Urothelium cell line (cell line): ENCODE results near the gene CFAP46.
"Not testable (repeated sequence)": the region's sequence is repeated elsewhere in the genome, so short reads cannot be mapped to it uniquely, and the experiment has no call there.

Source experiments
- DNase-seq: peaks from one replicate; pipeline ENCODE4 v3.0.0; 2011; ENCODE audit warnings: low spot score, mixed read lengths
- FAIRE-seq: peaks from 2 replicates; lab custom pipeline; 2011; peaks lifted over from hg19 to GRCh38; lab: Jason Lieb, UNC

The CFAP46 gene

DNA sequence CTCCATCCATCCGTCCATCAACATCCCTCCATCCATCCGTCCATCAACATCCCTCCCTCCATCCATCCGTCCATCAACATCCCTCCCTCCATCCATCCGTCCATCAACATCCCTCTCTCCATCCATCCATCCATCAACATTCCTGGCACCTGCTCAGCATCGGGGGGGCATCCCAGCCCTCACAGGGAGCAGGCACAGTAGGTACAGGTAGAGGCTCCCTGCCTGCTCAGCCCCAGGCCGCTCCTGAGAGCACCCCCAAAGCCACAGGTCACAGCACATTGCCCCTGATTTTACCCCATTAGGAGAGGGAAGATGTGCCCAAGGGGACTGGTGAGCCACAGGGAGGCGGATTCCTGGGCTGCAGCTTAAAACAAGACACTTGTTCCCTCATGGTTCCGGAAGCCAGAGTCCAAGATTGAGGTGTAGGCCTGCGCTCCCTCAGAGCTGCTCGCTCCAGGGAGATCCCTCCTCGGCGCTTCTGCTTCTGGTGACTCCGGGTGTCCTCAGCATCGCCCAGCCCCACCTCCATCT, 21.1 kb upstream of the CFAP46 start:
- no peak for FAIRE-seq
- no peak for DNase-seq

DNA sequence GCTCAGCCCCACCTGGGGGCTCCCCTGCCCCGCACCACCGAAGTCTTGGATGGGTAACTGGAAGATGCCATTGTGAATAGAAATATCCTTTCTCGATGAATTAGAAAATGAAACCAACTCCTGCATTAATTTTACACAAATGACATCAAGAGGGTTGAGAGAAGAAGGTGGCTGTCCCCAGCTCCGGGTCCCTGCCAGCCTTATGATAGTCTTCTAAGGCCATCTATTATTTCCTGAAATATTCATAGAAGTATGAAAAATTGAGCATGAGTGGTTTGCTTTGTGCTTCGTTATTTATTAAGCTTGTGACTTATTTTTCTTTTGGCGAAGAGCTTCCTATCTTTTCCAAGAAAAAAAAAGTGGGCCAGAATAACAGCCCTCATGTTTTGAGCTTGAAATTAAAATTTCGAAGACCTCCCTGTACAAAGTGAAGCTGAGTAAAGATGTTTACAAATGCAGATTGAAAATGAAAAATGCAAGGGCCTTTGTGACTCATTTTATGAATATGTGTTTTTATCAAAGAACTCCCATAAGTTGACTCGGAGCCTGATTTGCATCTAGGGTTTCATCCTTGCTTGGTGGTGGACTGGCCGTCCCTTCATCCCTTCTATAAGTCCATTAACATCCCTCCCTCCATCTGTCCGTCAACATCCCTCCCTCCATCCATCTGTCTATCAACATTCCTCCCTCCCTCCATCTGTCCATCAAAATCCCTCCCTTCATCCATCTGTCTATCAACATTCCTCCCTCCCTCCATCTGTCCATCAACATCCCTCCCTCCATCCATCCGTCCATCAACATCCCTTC, 20.5 kb upstream of the CFAP46 start:
- no peak for DNase-seq
- no peak for FAIRE-seq

DNA sequence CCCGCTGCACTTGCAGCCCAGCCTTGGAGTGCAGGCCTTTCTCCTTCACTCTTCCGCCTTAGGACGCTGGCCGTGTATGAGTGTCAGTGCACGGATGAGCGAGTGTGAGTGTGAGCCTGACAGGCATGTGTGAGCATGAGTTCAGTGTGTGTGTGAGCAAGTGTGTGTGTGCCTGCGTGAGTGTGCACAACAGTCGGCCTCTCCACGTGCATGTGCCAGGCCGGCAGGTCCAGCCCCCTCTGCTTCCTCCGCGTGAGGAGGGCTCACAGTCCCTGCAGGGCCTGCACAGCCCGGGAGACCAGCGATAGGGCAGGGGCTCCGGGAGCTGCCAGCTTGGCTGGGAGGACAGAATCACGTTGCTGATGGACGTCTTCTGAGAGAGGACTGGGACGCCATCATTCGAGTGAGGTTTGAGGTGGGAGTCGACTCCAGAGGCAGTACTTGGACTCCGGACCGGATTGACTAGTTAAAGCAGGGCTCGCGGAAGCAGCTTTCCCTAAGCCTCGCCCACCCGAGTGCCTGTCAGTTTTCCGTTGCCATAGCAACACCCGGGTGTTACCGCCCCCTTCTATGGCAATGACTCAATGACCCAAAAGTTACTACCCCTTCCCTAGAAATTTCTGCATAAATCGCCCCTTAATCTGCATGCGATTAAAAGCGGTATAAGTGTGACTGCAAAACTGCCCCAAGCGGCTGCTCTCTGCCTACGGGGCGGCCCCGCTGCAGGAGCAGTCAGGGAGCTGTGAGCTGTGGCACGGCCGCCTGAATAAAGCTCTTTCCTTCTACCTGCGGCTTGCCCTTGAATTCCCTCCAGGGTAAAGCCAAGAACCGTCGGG, 19.6 kb upstream of the CFAP46 start:
- FAIRE-seq, result no peak
- DNase-seq, result no peak

DNA sequence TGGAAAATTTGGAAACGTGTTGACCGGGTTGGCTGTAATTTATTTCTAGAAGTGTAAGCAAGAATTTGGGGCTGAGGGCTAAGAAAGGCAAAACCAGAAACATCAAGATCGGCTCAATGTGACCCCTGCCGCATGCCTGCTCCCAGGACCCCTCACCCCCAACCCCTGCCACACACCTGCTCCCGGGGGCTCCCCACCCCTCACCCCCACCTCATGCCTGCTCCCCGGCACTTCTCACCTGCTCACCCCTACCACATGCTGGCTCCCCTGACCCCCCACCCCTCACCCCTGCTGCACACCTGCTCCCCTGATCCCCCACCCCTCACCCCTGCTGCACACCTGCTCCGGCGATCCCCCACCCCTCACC, 19.0 kb upstream of the CFAP46 start:
- FAIRE-seq (no peak), DNase-seq (no peak)

DNA sequence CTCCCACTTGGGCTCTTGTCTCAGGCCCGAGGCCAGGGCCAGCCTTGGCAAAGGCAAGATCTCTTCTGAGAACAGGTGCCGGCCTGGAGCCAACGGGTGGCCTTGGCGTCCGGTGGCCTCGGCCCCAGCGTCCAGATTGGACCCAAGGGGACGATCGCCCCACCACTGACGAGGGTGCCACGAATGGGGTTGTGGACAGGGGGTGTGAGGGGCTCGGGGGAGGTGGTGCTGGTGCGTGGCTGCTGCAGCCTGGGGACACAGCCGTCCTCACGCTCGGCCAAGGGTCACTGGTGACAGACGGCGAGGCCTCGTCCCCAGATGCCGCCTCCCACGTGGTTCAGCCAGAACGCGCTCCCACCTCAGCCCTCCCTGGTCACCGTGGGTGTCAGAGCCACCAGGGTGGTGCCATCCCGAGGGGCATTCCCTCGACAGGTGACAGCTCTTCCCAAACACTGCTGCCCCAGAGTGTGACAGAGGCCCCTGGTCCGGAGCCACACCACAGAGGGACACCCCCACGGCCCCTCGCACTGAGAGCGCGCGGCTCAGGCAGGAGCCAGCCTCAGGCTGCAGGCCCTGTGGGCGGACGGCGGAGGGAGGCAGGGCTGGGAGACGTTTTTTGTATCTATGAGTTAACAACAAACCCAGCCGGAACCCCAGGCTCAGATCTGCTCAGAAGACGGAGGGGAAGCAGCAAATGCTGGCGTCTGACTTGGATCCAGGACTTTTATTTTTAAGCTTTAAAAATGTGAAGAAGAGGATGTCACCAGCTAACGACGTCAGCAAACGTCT, 18.5 kb upstream of the CFAP46 start:
- FAIRE-seq, result no peak
- no peak for DNase-seq

DNA sequence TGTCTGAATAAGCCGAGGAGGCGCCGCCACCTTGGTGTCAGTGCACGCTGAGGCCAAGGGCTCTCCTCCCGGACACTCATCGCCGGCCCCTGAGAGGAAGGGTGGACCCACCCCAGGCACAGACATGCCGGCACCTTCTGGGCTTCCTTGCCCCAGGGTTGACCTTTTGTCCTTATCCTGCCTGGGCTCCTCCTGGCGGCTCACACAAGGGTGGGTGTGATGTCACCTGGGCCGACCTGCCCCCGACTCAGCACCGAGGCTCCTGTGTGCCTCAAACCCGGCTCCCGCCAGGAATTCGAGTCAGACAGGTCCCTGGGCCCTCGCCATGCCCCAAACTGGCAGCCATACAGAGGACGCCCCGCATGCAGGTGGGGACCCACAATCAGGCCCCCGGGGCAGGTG, 17.7 kb upstream of the CFAP46 start:
- FAIRE-seq, result no peak
- DNase-seq, result no peak

DNA sequence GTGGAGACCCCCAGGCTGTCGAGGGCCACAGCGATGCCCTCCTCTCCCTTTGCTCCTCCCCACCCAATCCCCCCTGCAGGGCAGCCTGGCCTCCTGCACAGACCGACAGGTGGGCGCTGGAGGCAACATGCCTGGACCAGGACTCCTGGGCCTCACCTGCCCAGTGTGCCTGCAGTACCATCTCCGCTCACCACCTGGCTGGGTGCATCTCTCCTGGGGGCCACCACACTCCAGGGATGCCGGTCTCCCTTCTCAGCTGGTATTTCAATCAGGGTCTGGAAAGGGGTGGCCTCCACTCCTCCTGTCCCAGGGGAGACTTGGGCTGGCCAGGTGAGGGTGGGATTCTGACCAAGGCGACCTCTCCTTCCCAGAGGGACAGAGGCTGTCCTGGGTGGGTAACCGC, 17.2 kb upstream of the CFAP46 start:
- FAIRE-seq (no peak), DNase-seq (no peak)

DNA sequence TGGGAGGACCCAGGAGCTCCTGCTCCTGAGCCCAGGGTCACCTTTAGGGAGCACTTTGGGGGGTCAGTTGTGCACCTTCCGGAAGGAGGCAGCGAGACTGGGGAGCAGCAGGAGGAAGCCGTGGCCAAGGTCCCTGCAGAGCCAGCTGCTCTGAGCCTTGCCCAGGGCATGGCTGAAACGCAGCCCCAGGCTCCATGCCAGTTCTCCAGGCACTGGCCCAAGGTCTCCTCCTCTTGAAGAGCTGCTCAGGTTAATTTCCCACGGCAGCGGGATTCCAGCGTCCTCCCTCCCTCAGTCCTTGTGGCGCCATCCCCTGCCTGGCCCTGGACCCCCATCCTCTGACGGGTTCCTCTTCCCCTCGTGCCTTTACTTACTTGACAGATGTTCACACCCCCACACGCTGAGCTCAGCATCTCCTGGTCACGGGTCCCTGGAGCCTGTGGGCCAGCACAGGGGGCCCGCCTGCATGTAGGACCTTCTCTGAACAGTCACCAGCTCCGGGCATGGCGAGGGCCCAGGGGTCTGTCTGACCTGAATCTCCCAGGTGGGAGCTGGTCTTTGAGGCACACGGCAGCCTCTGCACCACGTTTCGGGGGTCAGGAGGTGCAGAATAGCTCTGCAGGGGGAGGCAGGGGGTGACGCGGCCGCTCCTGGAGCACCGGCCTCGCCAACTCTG, 16.7 kb upstream of the CFAP46 start:
- no peak for FAIRE-seq
- DNase-seq, result no peak

DNA sequence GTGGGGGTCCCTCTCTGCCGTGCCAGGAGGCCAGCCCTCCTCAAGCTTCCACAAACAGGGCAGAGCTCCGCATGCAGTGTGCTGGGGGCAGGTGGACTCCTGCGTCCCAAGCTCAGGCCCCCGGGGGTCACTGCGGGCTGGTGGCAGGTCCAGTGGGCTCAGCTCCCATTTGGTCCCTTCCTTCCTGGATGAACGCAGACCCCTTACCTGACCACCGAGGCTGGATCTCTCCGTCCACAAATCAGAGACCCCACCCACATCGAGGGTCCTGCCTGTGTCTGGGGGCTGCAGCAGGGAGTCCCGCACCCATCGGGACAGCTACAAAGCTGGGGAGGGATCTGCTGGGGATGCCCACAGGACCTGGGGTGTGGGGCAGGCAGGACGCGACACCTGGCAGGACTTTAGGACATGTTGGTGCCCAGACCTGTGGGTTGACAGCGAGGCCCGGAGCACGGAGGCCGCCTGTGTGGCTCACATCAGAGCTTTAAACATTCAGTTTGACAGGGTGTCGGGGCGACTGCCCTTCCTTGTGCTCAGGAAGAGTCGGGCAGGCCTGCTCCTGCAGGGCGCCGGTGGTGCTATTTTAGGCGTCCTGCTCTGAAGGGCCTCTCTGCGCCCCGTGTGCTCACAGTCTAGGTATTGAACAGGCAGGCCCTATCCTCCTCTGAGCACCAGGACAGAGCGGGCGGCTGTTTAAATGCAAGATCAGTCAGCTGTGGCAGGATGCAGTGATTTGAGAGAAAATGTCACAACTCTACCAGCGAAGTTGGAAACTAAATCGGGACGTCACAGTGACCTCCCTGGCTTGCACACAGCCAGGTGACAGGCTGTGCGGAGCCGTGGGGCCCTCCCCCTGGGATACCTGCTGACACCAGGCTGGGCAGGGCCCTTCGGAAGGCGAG, 15.9 kb upstream of the CFAP46 start:
- DNase-seq (no peak), FAIRE-seq (no peak)

DNA sequence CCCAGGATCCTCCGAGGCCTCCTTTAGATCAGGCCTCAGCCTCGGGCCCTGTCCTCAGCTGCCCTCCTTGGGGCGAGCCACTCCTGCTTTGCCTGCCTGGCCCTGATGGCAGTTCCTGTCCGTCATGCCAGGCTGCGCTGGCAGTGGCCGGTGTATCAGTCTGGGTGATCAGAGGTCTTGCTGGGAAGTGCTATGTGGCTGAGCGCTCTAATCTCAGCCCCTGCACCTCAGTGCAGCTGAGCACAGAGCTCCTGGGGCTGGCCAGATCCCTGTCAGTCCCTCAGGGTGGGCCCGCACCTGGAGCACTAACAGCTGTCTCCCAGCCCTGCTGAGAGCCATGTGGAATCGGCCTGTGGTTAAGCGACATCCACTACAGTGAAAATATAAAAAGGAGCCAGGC, 14.8 kb upstream of the CFAP46 start:
- DNase-seq (no peak), FAIRE-seq (no peak)

DNA sequence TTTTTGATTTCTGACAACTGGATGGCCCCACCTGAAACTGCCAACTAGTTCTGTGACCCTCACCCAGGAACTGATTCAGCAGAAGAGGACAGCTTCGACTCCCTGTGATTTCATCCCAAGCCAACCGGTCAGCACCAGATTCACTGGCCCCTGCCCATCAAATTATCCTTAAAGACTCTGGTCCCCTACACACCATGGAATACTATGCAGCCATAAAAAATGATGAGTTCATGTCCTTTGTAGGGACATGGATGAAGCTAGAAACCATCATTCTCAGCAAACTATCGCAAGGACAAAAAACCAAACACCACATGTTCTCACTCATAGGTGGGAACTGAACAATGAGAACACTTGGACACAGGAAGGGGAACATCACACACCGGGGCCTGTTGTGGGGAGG, 13.9 kb upstream of the CFAP46 start:
- FAIRE-seq, result not testable (repeated sequence)

DNA sequence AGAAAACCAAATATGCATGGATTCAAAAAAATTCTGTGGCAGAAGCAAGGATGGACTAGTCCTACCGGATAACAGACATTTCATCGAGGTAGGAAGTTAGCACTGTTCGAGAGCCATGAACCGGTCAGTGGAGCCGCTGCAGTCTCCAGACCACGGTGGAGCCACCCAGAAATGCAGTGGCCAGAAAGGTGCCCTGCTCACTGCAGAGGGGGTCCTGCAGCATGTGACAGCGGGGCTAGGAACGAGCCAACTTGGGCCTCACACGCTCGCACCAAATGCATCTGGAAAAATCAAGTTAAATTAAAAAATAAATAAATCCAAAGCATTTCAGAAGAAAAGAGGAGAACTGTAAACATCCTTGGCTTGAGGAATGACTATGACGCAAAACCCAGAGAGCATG, 13.1 kb upstream of the CFAP46 start:
- DNase-seq (no peak), FAIRE-seq (no peak)

More for the DNA sequence above, 13.9 kb upstream of the CFAP46 start:
- not testable (repeated sequence) for DNase-seq

DNA sequence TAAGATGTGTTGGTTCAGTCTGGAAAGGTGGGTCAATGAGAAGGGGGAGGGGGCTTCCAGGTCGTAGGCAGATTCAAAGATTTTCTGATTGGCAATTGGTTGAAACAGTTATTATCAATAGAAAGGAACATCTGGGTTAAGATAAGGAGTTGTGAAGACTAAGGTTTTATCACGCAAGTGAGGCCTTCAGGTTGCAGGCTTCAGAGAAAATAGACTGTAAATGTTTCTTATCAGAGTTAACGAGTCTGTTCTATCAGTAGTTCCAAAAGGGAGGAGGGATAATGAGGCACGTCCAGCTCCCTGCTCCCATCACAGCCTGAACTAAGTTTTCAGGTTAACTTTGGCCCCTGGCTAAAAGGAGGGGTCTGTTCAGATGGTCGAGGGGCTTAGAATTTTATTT, 11.1 kb upstream of the CFAP46 start:
- FAIRE-seq (no peak), DNase-seq (no peak)

DNA sequence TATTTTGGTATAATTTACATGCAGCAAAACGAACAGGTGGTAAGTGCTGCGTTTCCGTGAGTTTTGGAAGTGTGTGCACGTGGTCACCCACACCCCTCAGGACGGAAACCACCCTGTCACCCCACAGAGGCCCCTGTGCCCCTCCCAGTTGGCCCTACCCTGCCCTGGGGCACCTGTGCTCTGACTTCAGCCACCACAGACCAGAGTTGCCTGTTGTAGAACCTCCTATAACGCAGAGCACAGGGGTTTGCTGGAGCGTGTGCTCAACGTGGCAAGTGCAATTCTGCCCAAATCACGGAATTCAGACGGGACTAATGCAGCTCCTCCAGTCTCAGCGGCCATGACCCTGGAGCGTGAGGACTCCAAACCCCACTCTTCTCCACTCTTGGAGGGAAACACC, 9.6 kb upstream of the CFAP46 start:
- no peak for DNase-seq
- FAIRE-seq, result no peak

DNA sequence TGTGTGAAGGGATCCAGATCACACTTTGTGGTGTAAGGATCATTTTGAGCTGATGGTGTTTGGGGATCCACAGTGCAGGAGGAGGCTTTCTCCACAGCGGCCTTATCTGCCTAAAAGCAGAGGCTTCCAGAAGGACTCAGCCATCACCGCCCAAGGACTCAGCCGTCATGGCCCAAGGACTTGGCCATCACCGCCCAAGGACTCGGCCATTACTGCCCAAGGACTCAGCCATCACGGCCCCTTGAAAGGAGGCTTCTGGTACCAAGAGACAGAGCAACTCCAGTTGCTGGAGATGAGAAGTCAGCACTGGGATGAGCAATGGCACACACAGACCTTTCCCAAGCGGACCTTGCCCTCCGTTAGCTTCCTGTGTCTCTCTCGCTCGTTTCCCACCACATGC, 6.0 kb upstream of the CFAP46 start:
- DNase-seq (no peak), FAIRE-seq (no peak)

DNA sequence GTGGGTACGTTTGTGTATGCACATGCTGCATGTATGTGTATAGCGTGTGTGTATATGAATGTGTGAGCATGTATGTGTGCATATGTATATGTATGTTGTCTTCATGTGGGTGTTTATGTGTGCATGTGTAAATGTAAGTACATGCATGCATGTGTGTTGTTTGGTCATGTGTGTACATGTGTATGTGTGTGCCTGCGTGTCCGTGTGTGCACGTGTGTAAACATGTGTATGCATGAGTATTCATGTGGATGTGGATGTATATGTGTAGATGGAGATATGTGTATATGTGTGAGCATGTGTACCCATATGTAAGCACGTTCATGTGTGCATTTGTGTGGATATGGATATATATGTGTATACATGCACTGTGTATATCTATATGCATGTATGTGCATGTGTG, 5.5 kb upstream of the CFAP46 start:
- DNase-seq, result no peak
- peak; percentile 90 for FAIRE-seq

DNA sequence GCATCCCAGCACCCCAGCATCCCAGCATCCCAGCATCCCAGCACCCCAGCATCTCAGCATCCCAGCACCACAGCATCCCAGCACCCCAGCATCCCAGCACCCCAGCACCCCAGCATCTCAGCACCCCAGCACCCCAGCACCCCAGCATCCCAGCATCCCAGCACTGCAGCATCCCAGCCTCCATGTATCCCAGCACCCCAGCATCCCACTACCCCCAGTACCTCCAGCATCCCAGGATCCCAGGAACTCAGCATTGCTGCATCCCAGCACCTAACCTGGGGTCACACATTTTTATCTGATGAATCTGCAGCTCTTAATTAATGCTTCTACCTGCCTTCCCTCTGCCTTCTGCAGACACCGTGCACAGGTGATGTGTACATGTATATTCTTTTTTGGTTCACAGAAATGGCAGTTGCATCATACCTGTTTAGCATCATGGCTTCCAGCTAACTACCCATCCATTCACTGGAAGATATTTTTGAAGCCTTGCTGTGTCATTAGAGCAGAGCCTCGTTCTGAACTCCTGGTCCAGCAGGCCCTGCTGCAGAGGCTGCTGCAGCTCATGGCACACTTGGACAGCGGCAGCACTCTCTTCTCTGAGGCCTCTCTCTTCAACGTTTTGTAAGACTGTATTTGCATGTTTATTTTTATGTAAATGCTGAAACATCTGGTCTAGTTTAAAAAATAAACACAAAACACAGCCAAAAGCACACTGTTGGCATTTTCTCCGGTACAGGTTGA, 4.6 kb upstream of the CFAP46 start:
- FAIRE-seq (no peak), DNase-seq (no peak)

DNA sequence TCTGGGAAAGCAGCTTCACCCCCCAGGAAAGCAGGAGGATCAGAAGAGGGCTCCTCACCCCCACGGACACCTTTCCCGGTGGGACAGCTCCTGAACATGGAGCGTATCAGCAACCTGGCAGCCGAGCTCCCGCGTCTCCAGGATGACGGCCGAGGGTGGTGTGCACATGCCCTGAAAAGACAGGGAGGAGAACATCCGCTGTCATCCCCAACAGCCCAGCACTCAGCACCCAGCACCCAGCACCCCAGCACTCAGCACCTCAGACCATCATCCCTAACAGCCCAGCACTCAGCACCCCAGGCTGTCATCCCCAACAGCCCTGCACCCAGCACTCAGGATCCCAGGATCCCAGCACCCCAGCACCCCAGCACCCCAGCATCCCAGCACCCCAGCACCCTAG, 3.9 kb upstream of the CFAP46 start:
- no peak for DNase-seq
- no peak for FAIRE-seq

DNA sequence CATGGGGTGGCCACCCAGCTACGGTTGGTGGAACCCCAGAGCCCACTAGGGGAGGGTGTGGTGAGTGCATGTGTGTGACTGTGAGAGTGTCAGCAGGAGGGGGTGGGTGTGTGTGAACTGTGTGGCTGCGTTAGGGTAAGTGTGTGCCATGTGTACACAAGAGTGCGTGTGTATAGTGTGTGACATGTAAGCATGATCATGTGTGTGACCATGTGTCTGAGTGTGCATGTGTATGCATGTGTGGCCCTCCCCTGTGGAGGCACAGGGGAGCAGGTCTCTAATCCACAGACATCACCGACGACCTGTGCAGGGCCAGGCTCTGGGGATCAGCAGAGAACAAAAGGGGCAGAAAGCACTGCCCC, 3.5 kb upstream of the CFAP46 start:
- DNase-seq (no peak), FAIRE-seq (peak; percentile 35)
